Measurements from ENCODE around the gene ACOT11.
"Not testable (repeated sequence)": the region's sequence is repeated elsewhere in the genome, so short reads cannot be mapped to it uniquely, and the experiment has no call there.

The ACOT11 gene

GRCh38 chr1:54606096-54606989 is 58.3 kb downstream of the ACOT11 start:
- FAIRE-seq (no peak), DNase-seq (ENCODE audit: insufficient read length, low spot score) (no peak)

- FAIRE-seq (no peak), DNase-seq (ENCODE audit: insufficient read length, low spot score) (no peak)
These were observed 58.9 kb downstream of the ACOT11 start for GRCh38 chr1:54606990-54607325.

GRCh38 chr1:54607821-54608565 is 60.0 kb downstream of the ACOT11 start:
- FAIRE-seq = no peak

GRCh38 chr1:54608566-54609230 is 60.7 kb downstream of the ACOT11 start:
- FAIRE-seq (no peak), DNase-seq (ENCODE audit: insufficient read length, low spot score) (no peak)

More at GRCh38 chr1:54607821-54608565, 60.0 kb downstream of the ACOT11 start:
- no peak for DNase-seq (ENCODE audit: insufficient read length, low spot score)

- DNase-seq (ENCODE audit: insufficient read length, low spot score) (no peak), FAIRE-seq (no peak)
These were observed 61.4 kb downstream of the ACOT11 start for GRCh38 chr1:54609301-54609921.

GRCh38 chr1:54610048-54610447 is 62.0 kb downstream of the ACOT11 start:
- FAIRE-seq = no peak

GRCh38 chr1:54610601-54611580 is 62.9 kb downstream of the ACOT11 start:
- FAIRE-seq (no peak), DNase-seq (ENCODE audit: insufficient read length, low spot score) (no peak)

More at GRCh38 chr1:54610048-54610447, 62.0 kb downstream of the ACOT11 start:
- no peak for DNase-seq (ENCODE audit: insufficient read length, low spot score)

- no peak for DNase-seq (ENCODE audit: insufficient read length, low spot score)
- FAIRE-seq = no peak
These were observed 63.6 kb downstream of the ACOT11 start for GRCh38 chr1:54611621-54612020.

GRCh38 chr1:54614024-54614423 is 66.0 kb downstream of the ACOT11 start:
- no peak for DNase-seq (ENCODE audit: insufficient read length, low spot score)
- no peak for FAIRE-seq

GRCh38 chr1:54614563-54614962 is 66.5 kb downstream of the ACOT11 start:
- FAIRE-seq (no peak), DNase-seq (ENCODE audit: insufficient read length, low spot score) (no peak)

GRCh38 chr1:54615531-54616279 is 67.7 kb downstream of the ACOT11 start:
- FAIRE-seq (no peak), DNase-seq (ENCODE audit: insufficient read length, low spot score) (no peak)

- DNase-seq (ENCODE audit: insufficient read length, low spot score) (no peak), FAIRE-seq (no peak)
These were observed 71.7 kb downstream of the ACOT11 start for GRCh38 chr1:54619749-54620148.

GRCh38 chr1:54623216-54624007 is 75.4 kb downstream of the ACOT11 start, which contains the start of gene FAM151A:
Gene FAM151A (minus strand): TSS chr1:54623525. CDS start chr1:54623395, 130 bp downstream.
- no peak for FAIRE-seq
- DNase-seq (ENCODE audit: insufficient read length, low spot score) = no peak

- DNase-seq (ENCODE audit: insufficient read length, low spot score) (no peak), FAIRE-seq (no peak)
These were observed 76.7 kb downstream of the ACOT11 start for GRCh38 chr1:54624466-54625464.

- FAIRE-seq (no peak), DNase-seq (ENCODE audit: insufficient read length, low spot score) (no peak)
These were observed 79.2 kb downstream of the ACOT11 start for GRCh38 chr1:54627196-54627595.

GRCh38 chr1:54635804-54636203 is 87.8 kb downstream of the ACOT11 start:
- FAIRE-seq; DNase-seq (ENCODE audit: insufficient read length, low spot score): not testable (repeated sequence)

Measured in HTR-8/SVneo (cell line).